Lung (tissue), 12 donors: ENCODE measurements around the gene RTL1. TPM values are rescaled to one million over a fixed set of nuclear protein-coding genes. Genes with fewer than 3 reads are reported as not detected.

Experiments used
- ATAC-seq: fragments of 200-7000 bp; cut with Tn5 transposase; one replicate; pipeline ENCODE4 v1.9.1; 2020; ENCODE audit warnings: moderate number of reproducible peaks; ENCODE audit not compliant: insufficient read depth, low FRiP score
- DNase-seq, 3 donors: peaks; one replicate each; pipeline ENCODE4 v3.0.0-alpha.2; 2013 to 2017
- H3K27ac ChIP-seq, 2 donors: one replicate each; pipeline ENCODE4 v1.5.1; 2013; ENCODE audit warnings: mild to moderate bottlenecking in 2 of 2, moderate library complexity in 2 of 2, control low read depth in 1 of 2, inconsistent platforms in 1 of 2, low read depth in 1 of 2, low read length in 1 of 2
- H3K27me3 ChIP-seq, 3 donors: one replicate each; pipeline ENCODE4 v1.5.1; 2013; ENCODE audit warnings: low read length in 2 of 3; ENCODE audit not compliant: control insufficient read depth in 3 of 3, insufficient read depth in 3 of 3
- H3K36me3 ChIP-seq, 4 donors: one replicate each; pipeline ENCODE4 v1.5.1; 2013; ENCODE audit warnings: low read length in 4 of 4, mild to moderate bottlenecking in 1 of 4, moderate library complexity in 1 of 4; ENCODE audit not compliant: control insufficient read depth in 4 of 4, insufficient read depth in 4 of 4
- H3K4me1 ChIP-seq, 5 donors: one replicate each; pipeline ENCODE4 v1.5.1; 2013; ENCODE audit warnings: low read length in 5 of 5, mild to moderate bottlenecking in 2 of 5, moderate library complexity in 1 of 5; ENCODE audit not compliant: control insufficient read depth in 5 of 5, insufficient read depth in 5 of 5
- H3K4me3 ChIP-seq: one replicate; pipeline ENCODE4 v1.5.1; 2013; ENCODE audit warnings: mild to moderate bottlenecking, control low read depth, moderate library complexity
- H3K9ac ChIP-seq, 2 donors: one replicate each; pipeline ENCODE4 v1.5.1; 2013; ENCODE audit warnings: low read length in 2 of 2, control low read depth in 1 of 2; ENCODE audit not compliant: insufficient read depth in 1 of 2
- H3K9me3 ChIP-seq, 4 donors: one replicate each; pipeline ENCODE4 v1.5.1; 2013; ENCODE audit warnings: low read length in 3 of 4, mild to moderate bottlenecking in 1 of 4, moderate library complexity in 1 of 4; ENCODE audit not compliant: control insufficient read depth in 4 of 4, insufficient read depth in 3 of 4
- CTCF ChIP-seq: IDR thresholded peaks from 2 replicates; pipeline ENCODE4 v1.5.1; 2012; ENCODE audit warnings: mild to moderate bottlenecking; ENCODE audit errors: control extremely low read depth, extremely low read depth
- WGBS, 2 donors: extraction: QIAGEN DNeasy Blood & Tissue Kit; methylation state at CpG; one replicate each; pipeline ENCODE4 v1.1.7; 2013; 5-methylcytosine and 5-hydroxymethylcytosine counted together
- polyA plus RNA-seq, 2 donors: library from polyadenylated mRNA; stranded (reverse); fragments of 200-250 nt; gene quantifications; one replicate each; pipeline ENCODE4 v1.2.1, GENCODE V29; 2013
- total RNA-seq, 2 donors: library from RNA; depleted of rRNA in 1 of 2; stranded (reverse); fragments of >200 nt in 1 of 2; gene quantifications; one replicate each; pipeline ENCODE4 v1.2.1, GENCODE V29; 2014 to 2021
- donor health status: control.
- donor health status: control.
- donor health status: Bipolar disorder and iron deficiency.
- donor health status: healthy.
- donor health status: DM: yes; HTN: yes; CAD: no.

Gene RTL1
- total and polyA plus RNA-seq, 4 donors: 0.02 to 0.09 TPM; not detected in 2

DNA sequence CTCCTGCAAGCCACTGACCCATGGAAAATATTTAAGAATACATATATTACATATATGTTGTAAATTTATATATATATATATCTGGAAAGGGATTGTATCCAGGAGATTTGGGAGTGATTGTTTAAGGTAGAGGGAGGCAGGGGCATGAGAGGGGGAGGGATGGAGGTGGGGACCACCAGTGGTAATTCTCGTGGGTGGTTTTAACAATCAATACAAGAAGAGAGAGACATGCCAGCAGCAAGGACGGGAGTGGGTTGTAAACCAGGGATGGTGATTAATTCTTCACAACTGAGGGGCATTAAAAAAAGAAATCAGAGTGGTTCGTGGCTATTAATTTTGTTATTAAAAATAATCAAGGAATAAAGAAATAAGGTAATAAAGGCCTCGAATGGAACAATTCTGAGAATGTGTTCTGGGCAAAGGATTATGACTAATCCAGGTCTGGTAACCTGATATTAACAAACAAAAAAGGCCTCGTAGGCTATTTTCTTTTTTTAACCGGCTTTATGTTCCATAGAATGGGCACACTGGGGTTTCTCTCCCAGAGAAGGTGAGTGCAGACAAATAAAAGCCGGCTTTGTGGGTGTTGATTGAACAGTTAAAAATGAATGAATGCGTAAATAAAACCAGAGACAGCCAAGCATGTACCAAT lies 8.3 kb upstream of the RTL1 start:
- no peaks in the 10 kb centered on the region for H3K36me3 ChIP-seq
- no peak overlapping the region for H3K27ac ChIP-seq
- no peaks in the 10 kb centered on the region for H3K4me1 ChIP-seq
- H3K4me3 ChIP-seq: no peak overlapping the region
- 78 to 91% methylated on average over 8 of the region's 8 CpGs for WGBS, 2 donors
- no peak for ATAC-seq
- H3K27me3 ChIP-seq: peaks cover 0 to 15% (median 0%) of the 10 kb centered on the region in 3 donors
- H3K9me3 ChIP-seq: peaks cover 0 to 2% (median 0%) of the 10 kb centered on the region in 4 donors
- H3K9ac ChIP-seq: no peak overlapping the region
- no peak for DNase-seq
- no peak for TF ChIP-seq CTCF

DNA sequence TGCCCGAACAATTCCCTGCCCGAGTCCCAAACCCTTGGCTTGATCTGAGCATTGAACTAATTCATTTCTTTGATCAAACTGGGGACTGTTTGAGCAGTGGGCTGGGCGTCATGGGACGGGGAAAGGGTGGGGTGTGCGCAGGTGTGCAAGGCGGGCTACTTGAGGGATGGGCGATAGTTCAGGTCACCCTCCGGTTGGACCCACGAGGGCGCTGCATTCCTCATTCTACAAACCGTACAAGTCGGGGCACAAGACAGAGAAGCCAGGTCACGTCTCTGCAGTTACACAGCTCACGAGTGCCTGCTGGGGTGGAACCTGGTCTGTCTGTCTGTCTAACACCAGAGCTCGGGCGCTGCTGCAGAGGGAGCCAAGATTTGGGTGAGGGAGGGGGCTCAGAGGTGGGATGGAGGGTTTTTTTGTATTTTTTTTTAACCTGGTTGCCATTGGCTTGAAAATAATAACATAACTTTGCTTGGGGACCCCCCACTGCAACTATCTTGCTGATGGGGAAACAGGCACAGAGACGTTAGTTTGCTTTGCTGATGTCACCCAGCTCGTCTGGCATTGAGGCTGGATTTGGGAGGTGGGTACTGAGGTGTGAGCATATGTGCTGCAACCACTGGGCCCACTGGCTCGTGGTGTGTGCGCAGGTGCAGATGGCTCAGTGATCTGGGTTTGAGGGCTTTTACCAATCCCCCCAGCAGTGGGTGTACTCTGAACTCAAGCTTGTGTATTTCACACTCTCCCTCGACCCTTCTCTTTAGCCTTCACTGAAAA lies 7.6 kb upstream of the RTL1 start:
- no peak for ATAC-seq
- 89 to 93% methylated on average over 21 of the region's 21 CpGs for WGBS, 2 donors

DNA sequence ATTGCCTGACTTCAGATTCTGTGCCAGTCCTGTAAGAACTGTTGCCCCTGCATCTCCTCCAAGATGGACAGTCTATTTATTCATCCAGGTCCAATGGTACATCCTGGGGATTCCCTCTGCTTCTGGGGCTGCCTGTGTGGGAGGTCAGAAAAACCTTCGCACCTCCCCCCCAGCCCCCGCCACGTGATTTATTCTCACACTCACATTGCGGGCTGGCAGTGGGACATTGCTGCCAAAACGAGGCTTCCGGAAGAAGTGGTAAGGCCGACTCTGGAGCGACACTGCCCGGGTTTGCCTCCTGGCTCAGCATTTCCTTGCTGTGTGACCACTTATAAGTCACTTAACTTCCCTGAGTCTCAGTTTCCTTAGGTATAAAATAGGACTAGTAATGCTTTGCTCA lies 5.9 kb upstream of the RTL1 start:
- H3K9ac ChIP-seq: no peak overlapping the region
- no peak overlapping the region for H3K4me3 ChIP-seq
- no peaks in the 10 kb centered on the region for H3K36me3 ChIP-seq
- 88 to 90% methylated on average over 9 of the region's 9 CpGs for WGBS, 2 donors
- no peak for ATAC-seq
- no peaks in the 10 kb centered on the region for H3K9me3 ChIP-seq
- H3K27ac ChIP-seq: no peak overlapping the region
- TF ChIP-seq CTCF: no peak
- peaks cover 0 to 7% (median 0%) of the 10 kb centered on the region in 5 donors for H3K4me1 ChIP-seq
- no peak for DNase-seq
- H3K27me3 ChIP-seq: peaks cover 0 to 34% (median 0%) of the 10 kb centered on the region in 3 donors

More for the DNA sequence above, 7.6 kb upstream of the RTL1 start:
- H3K4me3 ChIP-seq: no peak overlapping the region
- H3K9me3 ChIP-seq: peaks cover 0 to 2% (median 0%) of the 10 kb centered on the region in 4 donors
- no peak for DNase-seq
- peaks cover 0 to 21% (median 0%) of the 10 kb centered on the region in 3 donors for H3K27me3 ChIP-seq
- no peaks in the 10 kb centered on the region for H3K36me3 ChIP-seq
- no peak for TF ChIP-seq CTCF
- no peaks in the 10 kb centered on the region for H3K4me1 ChIP-seq
- no peak overlapping the region for H3K9ac ChIP-seq
- no peak overlapping the region for H3K27ac ChIP-seq
